Liver (tissue), 3 donors: ENCODE measurements around the gene ZNF536.

Experiments used
- EGR1 ChIP-seq, 2 donors: IDR thresholded peaks; 2 replicates each; pipeline ENCODE4 v1.6.1; 2016 to 2018; ENCODE audit warnings: antibody characterized with exemption in 2 of 2, low read depth in 2 of 2
- GABPA ChIP-seq, 2 donors: IDR thresholded peaks in 1 of 2; conservative IDR thresholded peaks in 1 of 2; 2 replicates each; pipeline ENCODE4 v1.6.1; 2016; ENCODE audit warnings: antibody characterized with exemption in 2 of 2, mild to moderate bottlenecking in 1 of 2, moderate library complexity in 1 of 2
- HNF4A ChIP-seq, 2 donors: conservative IDR thresholded peaks; 2 replicates each; pipeline ENCODE4 v1.6.1; 2016; ENCODE audit warnings: antibody characterized with exemption in 2 of 2, mild to moderate bottlenecking in 2 of 2
- JUND ChIP-seq, 2 donors: IDR thresholded peaks; 2 replicates each; pipeline ENCODE4 v1.6.1; 2016; ENCODE audit warnings: antibody characterized with exemption in 2 of 2
- RAD21 ChIP-seq, 2 donors: IDR thresholded peaks; 2 replicates each; pipeline ENCODE4 v1.6.1; 2016; ENCODE audit warnings: antibody characterized with exemption in 2 of 2, mild to moderate bottlenecking in 2 of 2
- REST ChIP-seq: IDR thresholded peaks from 2 replicates; pipeline ENCODE4 v1.6.1; 2016; ENCODE audit warnings: antibody characterized with exemption, mild to moderate bottlenecking
- RXRA ChIP-seq, 2 donors: IDR thresholded peaks; 2 replicates each; pipeline ENCODE4 v1.6.1; 2017 to 2018; ENCODE audit warnings: antibody characterized with exemption in 2 of 2, mild to moderate bottlenecking in 1 of 2
- SP1 ChIP-seq: IDR thresholded peaks from 2 replicates; pipeline ENCODE4 v1.6.1; 2018; ENCODE audit warnings: antibody characterized with exemption, mild to moderate bottlenecking
- YY1 ChIP-seq: IDR thresholded peaks from 2 replicates; pipeline ENCODE4 v1.6.1; 2016; ENCODE audit warnings: antibody characterized with exemption, mild to moderate bottlenecking
- TF ChIP-seq, protein P1 (sequence below): fragments of 150-350 bp; IDR thresholded peaks from 2 replicates; pipeline ENCODE4 v1.5.1; 2017; ENCODE audit warnings: improper control_type of control experiment, low read depth, low read length; ENCODE audit not compliant: missing input control
- TF ChIP-seq, protein P2 (sequence below): IDR thresholded peaks from 2 replicates; pipeline ENCODE4 v1.6.1; 2016; ENCODE audit warnings: antibody characterized with exemption
- donor health status: healthy.
- donor health status: healthy.

GRCh38 chr19:30539981-30540380 is 167.8 kb downstream of the ZNF536 start:
- TF ChIP-seq, protein P1, sequence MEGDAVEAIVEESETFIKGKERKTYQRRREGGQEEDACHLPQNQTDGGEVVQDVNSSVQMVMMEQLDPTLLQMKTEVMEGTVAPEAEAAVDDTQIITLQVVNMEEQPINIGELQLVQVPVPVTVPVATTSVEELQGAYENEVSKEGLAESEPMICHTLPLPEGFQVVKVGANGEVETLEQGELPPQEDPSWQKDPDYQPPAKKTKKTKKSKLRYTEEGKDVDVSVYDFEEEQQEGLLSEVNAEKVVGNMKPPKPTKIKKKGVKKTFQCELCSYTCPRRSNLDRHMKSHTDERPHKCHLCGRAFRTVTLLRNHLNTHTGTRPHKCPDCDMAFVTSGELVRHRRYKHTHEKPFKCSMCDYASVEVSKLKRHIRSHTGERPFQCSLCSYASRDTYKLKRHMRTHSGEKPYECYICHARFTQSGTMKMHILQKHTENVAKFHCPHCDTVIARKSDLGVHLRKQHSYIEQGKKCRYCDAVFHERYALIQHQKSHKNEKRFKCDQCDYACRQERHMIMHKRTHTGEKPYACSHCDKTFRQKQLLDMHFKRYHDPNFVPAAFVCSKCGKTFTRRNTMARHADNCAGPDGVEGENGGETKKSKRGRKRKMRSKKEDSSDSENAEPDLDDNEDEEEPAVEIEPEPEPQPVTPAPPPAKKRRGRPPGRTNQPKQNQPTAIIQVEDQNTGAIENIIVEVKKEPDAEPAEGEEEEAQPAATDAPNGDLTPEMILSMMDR: no peak
- TF ChIP-seq, protein P2, sequence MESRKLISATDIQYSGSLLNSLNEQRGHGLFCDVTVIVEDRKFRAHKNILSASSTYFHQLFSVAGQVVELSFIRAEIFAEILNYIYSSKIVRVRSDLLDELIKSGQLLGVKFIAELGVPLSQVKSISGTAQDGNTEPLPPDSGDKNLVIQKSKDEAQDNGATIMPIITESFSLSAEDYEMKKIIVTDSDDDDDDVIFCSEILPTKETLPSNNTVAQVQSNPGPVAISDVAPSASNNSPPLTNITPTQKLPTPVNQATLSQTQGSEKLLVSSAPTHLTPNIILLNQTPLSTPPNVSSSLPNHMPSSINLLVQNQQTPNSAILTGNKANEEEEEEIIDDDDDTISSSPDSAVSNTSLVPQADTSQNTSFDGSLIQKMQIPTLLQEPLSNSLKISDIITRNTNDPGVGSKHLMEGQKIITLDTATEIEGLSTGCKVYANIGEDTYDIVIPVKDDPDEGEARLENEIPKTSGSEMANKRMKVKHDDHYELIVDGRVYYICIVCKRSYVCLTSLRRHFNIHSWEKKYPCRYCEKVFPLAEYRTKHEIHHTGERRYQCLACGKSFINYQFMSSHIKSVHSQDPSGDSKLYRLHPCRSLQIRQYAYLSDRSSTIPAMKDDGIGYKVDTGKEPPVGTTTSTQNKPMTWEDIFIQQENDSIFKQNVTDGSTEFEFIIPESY: no peak
- TF ChIP-seq JUND (IDR thresholded peaks at IDR 0.05) (no peak), EGR1 (IDR thresholded peaks at IDR 0.05; ENCODE audit: low read depth in 2 of 2) (no peak), REST (no peak), GABPA (IDR thresholded peaks at IDR 0.05 in 1 of 2, conservative IDR thresholded peaks at IDR 0.05 in 1 of 2) (no peak), RXRA (IDR thresholded peaks at IDR 0.05) (no peak), RAD21 (IDR thresholded peaks at IDR 0.05) (no peak), YY1 (no peak), SP1 (no peak), HNF4A (conservative IDR thresholded peaks at IDR 0.05) (no peak)
